ENCODE data around the gene PLA2G4B. TPM values are rescaled to one million over a fixed set of nuclear protein-coding genes. Genes with fewer than 3 reads are reported as not detected.

Gene PLA2G4B
- total RNA-seq, 2 experiments from 2014 or later, result 4.2 to 4.8 TPM

- no peak for TF ChIP-seq CTCF (IDR thresholded peaks at IDR 0.05)
- POLR2A ChIA-PET, result interaction anchor here (1.6 kb wide), 1 partner anchor 10 kb away, joined by 4 read pairs; no protein-coding TSS in a partner anchor
- DNase-seq (no peak), ATAC-seq (no peak)
- CTCF ChIA-PET, result interaction anchor here (1.9 kb wide), 1 partner anchor 71 kb away, joined by 8 read pairs; no protein-coding TSS in a partner anchor
- Mint-ChIP-seq H3K4me1 (ENCODE audit: low read depth) (peaks cover 31% of the 10 kb centered on the region), H3K4me3 (no peak overlapping the region), H3K36me3 (ENCODE audit: low read depth) (no peaks in the 10 kb centered on the region), H3K9me3 (no peaks in the 10 kb centered on the region), H3K27ac (no peak overlapping the region), H3K27me3 (no peaks in the 10 kb centered on the region)
- intact Hi-C loops (cut with micrococcal nuclease), result no loop called here
These were observed 4.6 kb upstream of the PLA2G4B start for GRCh38 chr15:41834096-41834495.

- no peak for TF ChIP-seq CTCF (IDR thresholded peaks at IDR 0.05)
- Mint-ChIP-seq H3K27me3 (no peaks in the 10 kb centered on the region), H3K4me3 (no peak overlapping the region), H3K4me1 (ENCODE audit: low read depth) (peaks cover 24% of the 10 kb centered on the region), H3K36me3 (ENCODE audit: low read depth) (no peaks in the 10 kb centered on the region), H3K9me3 (no peaks in the 10 kb centered on the region), H3K27ac (no peak overlapping the region)
- DNase-seq (no peak), ATAC-seq (no peak)
- CTCF ChIA-PET, result interaction anchor here (1.9 kb wide), 1 partner anchor 69 kb away, joined by 8 read pairs; no protein-coding TSS in a partner anchor
- intact Hi-C loops (cut with micrococcal nuclease), result no loop called here
- POLR2A ChIA-PET, result no interaction called here
These were observed 2.6 kb upstream of the PLA2G4B start for GRCh38 chr15:41836073-41836472.

GRCh38 chr15:41836713-41837454, 1.8 kb upstream of the PLA2G4B start:
- H3K27me3 Mint-ChIP-seq, result no peaks in the 10 kb centered on the region
- no peak for TF ChIP-seq CTCF (IDR thresholded peaks at IDR 0.05)
- intact Hi-C loops (cut with micrococcal nuclease), result no loop called here
- no peak for ATAC-seq
- peaks cover 16% of the 10 kb centered on the region for H3K4me1 Mint-ChIP-seq (ENCODE audit: low read depth)
- no peaks in the 10 kb centered on the region for H3K9me3 Mint-ChIP-seq
- H3K4me3 Mint-ChIP-seq, result no peak overlapping the region
- POLR2A ChIA-PET, result no interaction called here
- H3K27ac Mint-ChIP-seq, result no peak overlapping the region
- DNase-seq, result no peak
- CTCF ChIA-PET, result no interaction called here
- no peaks in the 10 kb centered on the region for H3K36me3 Mint-ChIP-seq (ENCODE audit: low read depth)

GRCh38 chr15:41839781-41840491, 1.3 kb downstream of the PLA2G4B start:
- H3K36me3 Mint-ChIP-seq (ENCODE audit: low read depth), result no peaks in the 10 kb centered on the region
- DNase-seq (no peak), ATAC-seq (no peak)
- H3K27ac Mint-ChIP-seq, result no peak overlapping the region
- CTCF ChIA-PET, result interaction anchor here (1.2 kb wide), 1 partner anchor 12 kb away, joined by 3 read pairs; no protein-coding TSS in a partner anchor
- H3K9me3 Mint-ChIP-seq, result no peaks in the 10 kb centered on the region
- H3K4me3 Mint-ChIP-seq, result no peak overlapping the region
- POLR2A ChIA-PET, result interaction anchor here (0.6 kb wide), 1 partner anchor 624 kb away, joined by 3 read pairs; no protein-coding TSS in a partner anchor
- intact Hi-C loops (cut with micrococcal nuclease), result no loop called here
- no peak for TF ChIP-seq CTCF (IDR thresholded peaks at IDR 0.05)
- H3K4me1 Mint-ChIP-seq (ENCODE audit: low read depth), result no peaks in the 10 kb centered on the region
- H3K27me3 Mint-ChIP-seq, result no peaks in the 10 kb centered on the region

GRCh38 chr15:41840673-41841072, 2.0 kb downstream of the PLA2G4B start:
- ChIA-PET POLR2A (no interaction called here), CTCF (no interaction called here)
- no peaks in the 10 kb centered on the region for H3K36me3 Mint-ChIP-seq (ENCODE audit: low read depth)
- H3K4me3 Mint-ChIP-seq, result no peak overlapping the region
- H3K27me3 Mint-ChIP-seq, result no peaks in the 10 kb centered on the region
- TF ChIP-seq CTCF (IDR thresholded peaks at IDR 0.05), result no peak
- DNase-seq (no peak), ATAC-seq (no peak)
- H3K4me1 Mint-ChIP-seq (ENCODE audit: low read depth), result no peaks in the 10 kb centered on the region
- no peak overlapping the region for H3K27ac Mint-ChIP-seq
- intact Hi-C loops (cut with micrococcal nuclease), result no loop called here
- H3K9me3 Mint-ChIP-seq, result no peaks in the 10 kb centered on the region

Measured in activated CD8-positive, alpha-beta T cell treated with anti-CD3 and anti-CD28 coated beads for 36 hours (primary cell).